ENCODE measurements around the gene EPB42.

EPB42 gene

DNA sequence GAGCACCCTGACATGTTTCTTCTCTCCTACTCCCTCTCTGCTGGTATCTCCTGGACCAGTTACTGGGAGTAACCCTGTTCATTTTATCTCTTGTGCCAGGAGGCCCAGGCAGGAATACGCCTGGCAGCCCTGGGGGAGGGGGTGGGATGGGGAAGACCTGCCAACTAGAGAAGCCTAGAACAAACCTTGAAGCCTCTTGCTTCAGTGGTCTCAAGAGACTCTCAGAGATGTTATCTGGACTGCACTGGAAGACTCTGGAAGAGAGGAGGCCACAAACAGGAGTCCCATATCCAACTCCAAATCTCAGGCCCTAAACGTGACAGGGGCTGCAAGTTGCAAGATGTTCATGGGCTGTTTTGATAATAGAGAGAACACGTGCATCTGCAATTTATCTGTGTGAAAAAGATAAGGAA, at the start of gene EPB42:
Gene EPB42 (minus strand): TSS at position 28 of the 413 bp plus-strand sequence. CDS start 193 bp downstream, outside the sequence.
- Histone ChIP-seq H3K4me3 (ENCODE audit: low read depth in 1 of 2, low read length in 2 of 2) (no peak within 1 kb of the TSS), H3K27me3 (ENCODE audit: low read depth, low read length) (peaks cover 4% of the 10 kb centered on the region), H3K36me3 (ENCODE audit: control insufficient read depth in 1 of 2, insufficient read depth in 2 of 2, low read length in 2 of 2) (no peaks in the 10 kb centered on the region), H3K4me1 (ENCODE audit: control insufficient read depth in 1 of 2, insufficient read depth in 2 of 2, low read length in 2 of 2) (no peaks in the 10 kb centered on the region), H3K9me3 (ENCODE audit: control insufficient read depth in 1 of 2, low read length in 2 of 2) (no peaks in the 10 kb centered on the region), H3K27ac (ENCODE audit: low read length) (no peak within 1 kb of the TSS)

- Histone ChIP-seq H3K4me3 (ENCODE audit: low read depth in 1 of 2, low read length in 2 of 2) (no peak overlapping the region), H3K9me3 (ENCODE audit: control insufficient read depth in 1 of 2, low read length in 2 of 2) (no peaks in the 10 kb centered on the region), H3K36me3 (ENCODE audit: control insufficient read depth in 1 of 2, insufficient read depth in 2 of 2, low read length in 2 of 2) (no peaks in the 10 kb centered on the region), H3K4me1 (ENCODE audit: control insufficient read depth in 1 of 2, insufficient read depth in 2 of 2, low read length in 2 of 2) (no peaks in the 10 kb centered on the region), H3K27ac (ENCODE audit: low read length) (no peak overlapping the region), H3K27me3 (ENCODE audit: low read depth, low read length) (no peaks in the 10 kb centered on the region)
Observed at GRCh38 chr15:43270113-43270665, 49.4 kb upstream of the EPB42 start.

DNA sequence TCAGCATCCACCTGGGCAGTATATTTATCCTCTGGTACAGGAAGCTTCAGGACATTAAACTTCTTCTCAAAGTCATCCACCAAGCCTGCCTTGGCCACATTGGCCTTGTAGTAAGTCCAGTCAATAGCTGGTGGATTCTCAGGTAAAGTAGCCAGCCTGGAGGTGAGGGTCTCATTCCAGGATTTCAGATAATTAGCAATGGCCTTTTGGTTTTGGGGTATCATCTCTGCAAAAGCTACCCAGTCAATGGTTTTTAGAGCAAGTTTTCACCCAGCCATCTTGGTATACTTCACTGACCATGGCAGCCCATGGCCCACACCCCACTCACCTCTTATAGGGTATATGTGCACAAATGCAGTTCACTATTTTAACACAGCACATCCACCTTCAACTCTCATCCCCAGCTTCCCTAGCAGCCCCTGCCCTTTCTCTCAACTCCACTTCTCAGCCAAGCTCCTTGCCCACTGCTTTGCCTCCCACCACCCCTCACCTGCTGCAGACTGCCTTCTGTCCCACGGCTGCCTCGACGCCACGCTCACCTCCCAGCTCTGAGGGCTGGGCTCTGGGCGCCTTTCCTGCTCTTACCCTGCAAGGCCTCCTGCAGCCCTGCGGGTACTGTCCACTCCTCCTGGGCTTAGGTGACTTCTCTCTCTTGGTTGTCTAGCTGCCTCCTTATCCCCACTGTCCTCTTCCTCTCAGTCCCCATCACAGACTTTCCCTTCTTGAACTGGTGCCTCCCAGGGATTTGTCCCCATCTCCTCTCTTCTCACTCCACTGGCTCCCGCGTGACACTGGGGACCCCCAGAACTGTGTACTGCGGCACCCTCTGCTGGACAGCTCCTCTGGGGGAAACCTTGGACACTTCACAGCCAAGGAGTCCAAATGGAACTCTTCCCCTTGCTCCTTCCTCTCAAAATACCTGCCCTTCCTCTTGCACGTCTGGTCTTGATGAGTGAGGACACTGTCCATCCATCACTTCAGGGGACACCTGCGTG, 47.6 kb upstream of the EPB42 start:
- Histone ChIP-seq H3K4me1 (ENCODE audit: control insufficient read depth in 1 of 2, insufficient read depth in 2 of 2, low read length in 2 of 2) (no peaks in the 10 kb centered on the region), H3K4me3 (ENCODE audit: low read depth in 1 of 2, low read length in 2 of 2) (no peak overlapping the region), H3K36me3 (ENCODE audit: control insufficient read depth in 1 of 2, insufficient read depth in 2 of 2, low read length in 2 of 2) (no peaks in the 10 kb centered on the region), H3K27me3 (ENCODE audit: low read depth, low read length) (no peaks in the 10 kb centered on the region), H3K27ac (ENCODE audit: low read length) (no peak overlapping the region), H3K9me3 (ENCODE audit: control insufficient read depth in 1 of 2, low read length in 2 of 2) (no peaks in the 10 kb centered on the region)

DNA sequence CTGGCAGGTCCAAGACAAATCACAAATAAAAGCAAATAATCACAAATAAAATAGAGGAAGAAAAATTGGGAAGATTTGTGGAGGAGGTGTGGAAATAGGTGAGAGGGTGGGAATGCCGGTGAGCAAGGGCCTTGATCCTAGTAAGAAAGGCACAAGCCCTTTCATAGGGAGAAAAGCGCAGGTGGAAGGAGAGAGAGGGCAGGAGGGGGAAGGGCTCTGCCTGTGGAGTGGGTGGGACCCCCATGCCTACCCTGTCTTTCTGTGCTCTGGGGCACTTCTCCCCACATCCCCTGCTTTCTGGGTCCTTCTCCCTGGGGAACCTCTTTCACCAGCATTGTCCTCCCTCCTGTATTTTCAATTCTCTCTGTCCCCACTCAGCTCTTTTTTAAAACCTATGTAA, 46.6 kb upstream of the EPB42 start:
- Histone ChIP-seq H3K9me3 (ENCODE audit: control insufficient read depth in 1 of 2, low read length in 2 of 2) (no peaks in the 10 kb centered on the region), H3K36me3 (ENCODE audit: control insufficient read depth in 1 of 2, insufficient read depth in 2 of 2, low read length in 2 of 2) (no peaks in the 10 kb centered on the region), H3K27me3 (ENCODE audit: low read depth, low read length) (no peaks in the 10 kb centered on the region), H3K4me1 (ENCODE audit: control insufficient read depth in 1 of 2, insufficient read depth in 2 of 2, low read length in 2 of 2) (no peaks in the 10 kb centered on the region), H3K27ac (ENCODE audit: low read length) (no peak overlapping the region), H3K4me3 (ENCODE audit: low read depth in 1 of 2, low read length in 2 of 2) (no peak overlapping the region)

- H3K4me3 ChIP-seq (ENCODE audit: low read depth in 1 of 2, low read length in 2 of 2), result no peak within 1 kb of the TSS
- no peaks in the 10 kb centered on the region for H3K27me3 ChIP-seq (ENCODE audit: low read depth, low read length)
- no peaks in the 10 kb centered on the region for H3K36me3 ChIP-seq (ENCODE audit: control insufficient read depth in 1 of 2, insufficient read depth in 2 of 2, low read length in 2 of 2)
- H3K4me1 ChIP-seq (ENCODE audit: control insufficient read depth in 1 of 2, insufficient read depth in 2 of 2, low read length in 2 of 2), result no peaks in the 10 kb centered on the region
- no peaks in the 10 kb centered on the region for H3K9me3 ChIP-seq (ENCODE audit: control insufficient read depth in 1 of 2, low read length in 2 of 2)
- H3K27ac ChIP-seq (ENCODE audit: low read length), result no peak within 1 kb of the TSS
Observed at GRCh38 chr15:43266834-43267233, 46.0 kb upstream of the EPB42 start, which contains the start of gene TGM5. TGM5 (minus strand) TSS chr15:43266928; CDS start chr15:43266849, 79 bp downstream.

DNA sequence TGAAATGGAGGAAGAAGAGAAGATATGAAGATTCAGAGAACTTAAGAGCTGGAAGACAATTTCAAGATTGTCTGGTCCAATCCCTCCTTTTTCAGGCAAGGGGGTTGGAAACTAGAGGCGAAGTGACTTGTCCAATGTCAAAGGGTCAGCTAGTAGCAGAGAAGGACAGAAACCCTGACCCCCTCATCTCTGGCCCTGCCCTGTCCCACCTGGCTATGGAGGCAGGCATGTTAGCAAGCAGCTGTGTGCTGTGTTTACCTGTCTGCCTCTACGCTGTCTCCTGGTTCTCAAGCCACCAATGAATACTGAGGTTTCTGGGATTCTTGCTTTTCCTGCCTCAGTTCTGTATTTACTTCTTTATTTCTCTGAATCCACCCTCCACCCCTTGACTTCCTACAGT, 45.6 kb upstream of the EPB42 start:
- no peak overlapping the region for H3K4me3 ChIP-seq (ENCODE audit: low read depth in 1 of 2, low read length in 2 of 2)
- no peaks in the 10 kb centered on the region for H3K4me1 ChIP-seq (ENCODE audit: control insufficient read depth in 1 of 2, insufficient read depth in 2 of 2, low read length in 2 of 2)
- no peaks in the 10 kb centered on the region for H3K36me3 ChIP-seq (ENCODE audit: control insufficient read depth in 1 of 2, insufficient read depth in 2 of 2, low read length in 2 of 2)
- no peak overlapping the region for H3K27ac ChIP-seq (ENCODE audit: low read length)
- no peaks in the 10 kb centered on the region for H3K27me3 ChIP-seq (ENCODE audit: low read depth, low read length)
- no peaks in the 10 kb centered on the region for H3K9me3 ChIP-seq (ENCODE audit: control insufficient read depth in 1 of 2, low read length in 2 of 2)

DNA sequence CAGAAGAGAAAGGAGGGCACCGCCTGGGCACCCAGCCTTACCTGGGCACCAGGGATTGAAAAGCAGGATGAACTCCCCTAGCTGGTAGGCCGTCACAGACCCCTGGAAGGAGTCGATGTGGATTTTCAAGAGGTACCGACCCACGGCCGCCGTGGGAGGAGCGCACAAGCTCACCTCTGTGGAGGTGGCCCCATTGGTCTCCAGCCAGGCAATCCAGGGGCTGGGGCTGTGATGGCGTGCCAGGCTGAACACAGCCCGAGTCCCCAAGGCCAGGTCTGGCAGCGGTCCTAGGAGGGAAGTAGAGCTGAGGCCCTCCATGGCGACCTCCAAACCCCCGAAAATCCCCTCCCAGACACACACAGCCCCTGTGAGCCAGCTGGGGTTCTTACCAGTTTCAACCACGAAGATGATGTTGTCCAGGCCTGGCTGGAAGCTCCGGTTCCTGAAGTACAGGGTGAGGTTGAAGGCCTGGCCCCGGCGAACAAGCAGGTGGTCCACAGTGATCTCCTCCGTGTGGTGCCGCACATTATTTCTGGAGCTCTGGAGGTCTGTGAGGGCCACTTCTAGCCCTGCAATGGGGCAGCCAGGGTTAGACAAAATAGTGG, 39.3 kb upstream of the EPB42 start:
- Histone ChIP-seq H3K36me3 (ENCODE audit: control insufficient read depth in 1 of 2, insufficient read depth in 2 of 2, low read length in 2 of 2) (no peaks in the 10 kb centered on the region), H3K4me1 (ENCODE audit: control insufficient read depth in 1 of 2, insufficient read depth in 2 of 2, low read length in 2 of 2) (no peaks in the 10 kb centered on the region), H3K27ac (ENCODE audit: low read length) (no peak overlapping the region), H3K4me3 (ENCODE audit: low read depth in 1 of 2, low read length in 2 of 2) (no peak overlapping the region), H3K9me3 (ENCODE audit: control insufficient read depth in 1 of 2, low read length in 2 of 2) (no peaks in the 10 kb centered on the region), H3K27me3 (ENCODE audit: low read depth, low read length) (no peaks in the 10 kb centered on the region)

- H3K27ac ChIP-seq (ENCODE audit: low read length), result no peak overlapping the region
- no peak overlapping the region for H3K4me3 ChIP-seq (ENCODE audit: low read depth in 1 of 2, low read length in 2 of 2)
- no peaks in the 10 kb centered on the region for H3K27me3 ChIP-seq (ENCODE audit: low read depth, low read length)
- H3K9me3 ChIP-seq (ENCODE audit: control insufficient read depth in 1 of 2, low read length in 2 of 2), result no peaks in the 10 kb centered on the region
- no peaks in the 10 kb centered on the region for H3K36me3 ChIP-seq (ENCODE audit: control insufficient read depth in 1 of 2, insufficient read depth in 2 of 2, low read length in 2 of 2)
- no peaks in the 10 kb centered on the region for H3K4me1 ChIP-seq (ENCODE audit: control insufficient read depth in 1 of 2, insufficient read depth in 2 of 2, low read length in 2 of 2)
Observed at GRCh38 chr15:43258781-43259180, 38.0 kb upstream of the EPB42 start.

- H3K36me3 ChIP-seq (ENCODE audit: control insufficient read depth in 1 of 2, insufficient read depth in 2 of 2, low read length in 2 of 2), result no peaks in the 10 kb centered on the region
- H3K27ac ChIP-seq (ENCODE audit: low read length), result no peak overlapping the region
- H3K27me3 ChIP-seq (ENCODE audit: low read depth, low read length), result no peaks in the 10 kb centered on the region
- no peaks in the 10 kb centered on the region for H3K9me3 ChIP-seq (ENCODE audit: control insufficient read depth in 1 of 2, low read length in 2 of 2)
- no peaks in the 10 kb centered on the region for H3K4me1 ChIP-seq (ENCODE audit: control insufficient read depth in 1 of 2, insufficient read depth in 2 of 2, low read length in 2 of 2)
- H3K4me3 ChIP-seq (ENCODE audit: low read depth in 1 of 2, low read length in 2 of 2), result no peak overlapping the region
Observed at GRCh38 chr15:43256341-43256740, 35.5 kb upstream of the EPB42 start.

DNA sequence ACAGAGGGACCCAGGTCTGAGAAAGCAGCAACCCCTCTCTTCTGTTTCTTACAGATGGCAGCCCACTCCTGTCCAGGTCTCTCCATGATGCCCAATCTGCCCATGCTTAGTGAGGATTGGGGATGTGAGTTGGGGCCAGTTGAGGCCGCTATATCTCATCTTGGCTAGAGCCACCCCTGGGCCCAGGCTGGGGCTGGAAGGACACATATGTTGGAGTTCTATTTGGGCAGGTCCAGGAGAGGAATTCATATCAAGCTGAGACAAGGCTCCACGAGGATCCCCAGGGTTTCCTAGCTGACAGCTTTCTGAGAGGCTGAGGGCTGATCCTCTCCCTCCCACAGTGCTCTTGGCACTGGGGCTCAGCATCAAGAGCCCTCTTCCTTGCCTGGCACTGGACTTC, 34.6 kb upstream of the EPB42 start:
- H3K9me3 ChIP-seq (ENCODE audit: control insufficient read depth in 1 of 2, low read length in 2 of 2), result no peaks in the 10 kb centered on the region
- H3K27ac ChIP-seq (ENCODE audit: low read length), result no peak overlapping the region
- H3K36me3 ChIP-seq (ENCODE audit: control insufficient read depth in 1 of 2, insufficient read depth in 2 of 2, low read length in 2 of 2), result no peaks in the 10 kb centered on the region
- H3K4me3 ChIP-seq (ENCODE audit: low read depth in 1 of 2, low read length in 2 of 2), result no peak overlapping the region
- H3K27me3 ChIP-seq (ENCODE audit: low read depth, low read length), result no peaks in the 10 kb centered on the region
- no peaks in the 10 kb centered on the region for H3K4me1 ChIP-seq (ENCODE audit: control insufficient read depth in 1 of 2, insufficient read depth in 2 of 2, low read length in 2 of 2)
